Measurements from ENCODE around the gene PEAK1.

Gene PEAK1

GRCh38 chr15:77118882-77119321 lies 301.0 kb downstream of the PEAK1 start:
- DNase-seq, result peak; percentile 49

DNA sequence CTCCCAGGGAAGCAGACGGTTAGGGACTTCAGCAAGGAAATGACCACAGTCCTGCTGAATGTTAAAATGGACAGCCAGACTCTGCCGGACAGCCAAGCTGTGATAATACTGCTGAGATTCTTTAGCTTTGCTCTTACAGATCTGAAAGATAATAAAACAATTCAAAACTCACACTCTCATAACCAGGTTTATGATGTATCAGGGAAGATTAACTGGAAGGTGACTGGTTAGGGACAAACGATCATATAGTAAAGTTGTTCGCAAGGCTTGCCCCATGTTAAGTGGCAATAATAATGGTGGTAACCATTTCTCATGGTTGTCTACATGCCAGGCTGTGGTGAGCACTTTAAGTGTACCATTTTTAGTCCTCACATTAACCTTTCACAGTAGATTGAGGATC lies 304.7 kb downstream of the PEAK1 start:
- no peak for DNase-seq

DNA sequence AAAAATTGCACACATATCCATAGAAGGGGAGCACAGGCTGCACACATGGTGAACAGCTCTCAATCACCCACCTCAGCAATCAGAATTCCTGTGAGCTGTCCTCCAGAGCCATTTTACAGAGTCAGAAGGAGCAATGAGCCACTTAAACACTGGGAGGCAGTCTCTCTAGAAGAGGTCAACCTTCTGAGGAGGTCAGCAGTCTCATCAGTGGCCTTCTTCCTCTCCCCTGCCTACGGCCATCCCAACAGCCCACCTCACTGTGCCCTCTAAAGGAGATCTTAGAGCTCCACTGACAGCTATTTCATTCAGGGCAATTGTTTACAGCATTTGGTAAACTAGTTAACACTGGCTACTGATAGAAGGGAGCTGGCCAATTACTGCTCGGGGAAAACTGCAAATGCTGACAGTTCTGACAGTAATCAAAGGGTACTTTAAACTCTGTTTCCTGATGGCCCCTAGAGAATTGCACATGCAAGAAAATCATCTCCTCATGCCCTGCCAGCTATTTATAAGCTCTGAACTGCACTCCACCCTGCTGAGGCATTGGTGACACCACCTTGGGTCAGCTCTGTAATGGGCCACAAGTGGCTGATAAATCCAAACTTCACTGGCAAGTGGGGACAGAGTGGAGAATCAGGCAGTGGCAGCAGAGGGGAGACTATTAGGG lies 306.9 kb downstream of the PEAK1 start:
- DNase-seq, result no peak

DNA sequence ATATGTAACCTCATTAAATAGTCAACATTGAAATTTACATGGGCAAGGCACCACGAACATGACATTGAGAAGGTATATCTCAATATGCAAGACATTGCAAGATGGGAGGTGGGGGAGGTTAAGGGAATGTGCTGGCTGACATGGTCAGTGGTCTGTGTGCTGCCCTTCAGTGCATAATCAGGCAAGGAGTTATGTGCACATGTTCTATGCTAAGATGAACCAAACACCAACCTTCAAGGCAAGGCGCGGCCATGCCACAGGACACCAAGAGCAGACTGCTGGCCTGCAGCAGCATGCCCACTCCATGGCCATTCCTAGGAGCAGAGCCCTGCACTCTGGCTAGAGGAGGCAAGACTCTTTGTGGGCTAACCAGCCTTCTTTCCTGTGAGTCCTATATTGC lies 308.1 kb downstream of the PEAK1 start:
- no peak for DNase-seq

DNA sequence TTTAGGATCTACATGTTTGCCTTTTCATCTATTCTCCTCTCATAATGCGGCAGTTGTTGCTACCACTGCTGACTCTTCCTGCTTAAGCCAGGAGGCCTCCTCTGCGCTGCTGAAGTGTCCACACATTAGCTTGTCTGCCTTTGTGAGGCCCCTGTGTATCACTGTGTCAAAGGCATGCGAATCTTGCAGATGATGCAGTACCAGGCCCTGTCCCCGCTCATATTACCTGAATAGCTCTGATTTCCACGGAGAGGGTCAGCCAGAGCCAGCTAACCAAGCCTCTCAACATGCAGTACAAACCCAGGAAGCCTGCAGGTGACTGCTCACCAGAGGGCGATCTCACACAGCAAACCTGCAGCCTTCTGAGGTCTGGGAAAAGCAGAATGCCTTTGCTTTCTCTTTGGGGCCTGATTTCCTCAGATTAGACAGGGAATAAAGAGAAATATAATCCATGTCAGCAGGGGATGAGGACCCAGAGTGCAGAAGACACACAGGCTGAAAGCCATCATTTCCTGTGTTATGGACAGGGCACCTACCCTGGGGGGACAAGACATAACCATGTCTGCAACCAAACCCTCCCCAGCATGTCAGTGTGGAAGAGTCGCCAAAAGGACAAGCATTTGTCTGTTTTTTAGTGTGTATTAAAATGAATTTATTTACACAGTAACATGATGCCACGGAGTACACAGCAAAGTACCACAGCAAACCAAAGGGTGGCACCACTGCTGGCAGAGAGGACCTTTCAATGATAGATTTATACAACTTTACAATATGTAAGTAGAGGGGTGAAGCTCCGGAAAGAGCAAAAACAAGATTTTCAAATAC lies 312.2 kb downstream of the PEAK1 start:
- peak; percentile 7 for DNase-seq

DNA sequence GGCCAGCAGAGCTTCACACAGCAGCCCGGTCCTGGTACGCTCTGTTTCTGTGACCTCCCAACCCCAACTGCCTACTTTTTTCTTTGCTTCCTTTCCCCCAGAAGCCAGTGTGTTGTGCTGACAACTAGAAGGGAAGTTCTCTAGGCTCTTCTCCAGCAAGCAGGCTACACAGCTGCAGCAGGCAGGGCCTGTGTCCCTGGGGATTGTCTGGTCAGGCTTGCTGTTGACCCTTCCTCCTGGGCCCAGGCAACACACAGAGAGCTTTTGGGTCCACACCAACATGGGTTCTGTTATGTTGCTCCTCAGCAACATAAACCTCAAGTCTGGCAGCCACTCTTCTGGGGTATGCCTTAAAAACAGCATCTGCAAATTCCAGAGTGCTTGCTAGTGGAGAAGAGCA lies 312.8 kb downstream of the PEAK1 start:
- no peak for DNase-seq

- no peak for DNase-seq
These were observed 315.7 kb downstream of the PEAK1 start for GRCh38 chr15:77104155-77104554.

GRCh38 chr15:77099741-77100463 lies 320.0 kb downstream of the PEAK1 start:
- DNase-seq, result no peak

DNA sequence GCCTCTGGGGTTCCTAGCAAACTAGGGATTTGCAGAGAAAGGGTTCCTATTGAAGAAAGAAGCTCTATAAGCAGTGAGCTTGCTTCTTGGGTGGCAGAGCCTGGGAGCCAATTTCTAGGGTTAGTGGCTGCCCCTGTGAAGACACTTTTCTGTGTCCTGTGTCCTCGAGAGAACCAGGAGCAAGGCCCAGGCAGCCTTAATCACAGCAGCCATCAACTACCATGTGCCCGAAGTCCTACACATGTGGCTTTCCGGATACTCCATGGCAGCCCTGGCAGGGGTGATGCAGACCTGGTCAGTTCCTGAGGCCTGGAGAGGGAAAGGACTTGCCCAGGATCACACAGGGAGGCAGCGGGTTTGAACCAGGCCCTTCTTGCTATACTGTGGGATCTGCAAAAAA lies 321.3 kb downstream of the PEAK1 start:
- DNase-seq, result no peak

DNA sequence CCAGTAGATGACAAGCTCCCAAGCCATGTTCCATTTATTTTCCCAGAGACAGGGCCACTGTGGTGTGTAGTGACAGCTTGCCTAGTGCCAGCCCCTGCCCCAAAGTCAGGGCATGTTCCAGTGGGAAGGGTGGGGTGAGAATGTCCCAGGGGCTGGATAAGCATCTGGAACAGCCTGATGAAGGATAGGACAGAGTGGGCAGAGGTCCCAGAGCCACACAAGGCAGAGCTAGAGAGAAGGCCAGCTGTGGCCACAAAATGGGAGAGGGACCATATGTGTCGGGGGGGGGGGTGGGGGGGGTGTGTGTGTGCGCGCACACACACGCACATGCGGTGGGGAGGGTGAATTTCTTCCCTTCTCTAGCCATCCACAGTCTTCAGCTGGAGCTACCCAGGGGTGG lies 322.0 kb downstream of the PEAK1 start:
- no peak for DNase-seq

DNA sequence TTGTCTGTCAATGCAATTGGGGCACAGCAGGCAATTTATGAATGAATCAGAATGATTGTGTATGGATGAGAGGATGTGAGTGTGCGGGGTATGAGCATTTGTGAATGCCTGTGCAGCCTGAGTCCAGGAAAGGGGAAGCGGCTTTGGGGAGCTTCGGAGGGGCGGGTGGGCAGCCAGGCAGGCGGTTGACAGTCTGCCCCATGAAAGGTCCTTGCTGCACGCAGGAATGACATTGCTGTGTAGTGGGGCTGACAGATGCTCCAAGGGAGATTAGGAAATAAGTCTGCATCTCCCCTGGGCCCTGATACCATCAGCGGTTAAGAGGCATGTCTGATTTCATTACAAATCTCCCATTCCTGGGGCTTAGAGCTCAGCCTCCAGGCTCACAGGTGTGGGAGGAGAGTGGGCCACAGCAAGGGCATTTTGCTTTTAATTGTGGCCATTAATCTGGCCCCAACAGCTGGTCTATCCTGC lies 322.6 kb downstream of the PEAK1 start:
- DNase-seq, result no peak

- no peak for DNase-seq
These were observed 323.4 kb downstream of the PEAK1 start for GRCh38 chr15:77096541-77096940.

GRCh38 chr15:77096138-77096537 lies 323.8 kb downstream of the PEAK1 start:
- no peak for DNase-seq

DNA sequence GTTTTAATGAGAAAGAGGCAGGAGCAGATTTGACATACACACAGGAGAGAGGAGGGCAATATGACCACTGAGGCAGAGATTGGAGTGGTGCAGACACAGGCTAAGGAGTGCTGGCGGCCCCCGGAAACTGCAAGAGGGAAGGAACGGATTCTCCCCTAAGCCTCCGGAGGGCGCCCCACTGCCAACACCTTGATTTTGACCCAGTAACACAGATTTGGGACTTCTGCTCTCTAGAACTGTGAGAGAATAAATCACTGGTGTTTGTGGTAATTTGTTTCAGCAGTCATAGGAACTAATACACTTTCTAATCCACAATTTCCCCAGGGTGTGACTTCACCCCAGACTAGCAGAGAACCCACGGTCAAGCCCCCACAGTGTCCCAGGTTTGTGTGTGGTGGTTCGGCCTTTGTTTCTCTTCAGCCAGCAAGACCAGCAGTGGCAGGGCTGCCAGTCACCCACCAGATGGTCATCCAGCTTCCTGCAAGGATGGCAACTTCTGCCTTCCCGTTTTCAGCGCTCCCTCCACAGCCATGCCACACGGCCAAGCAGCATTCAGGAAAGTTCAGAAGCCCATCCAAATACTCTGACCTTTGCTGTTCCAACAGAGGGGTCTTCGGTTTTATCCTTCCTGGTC lies 325.4 kb downstream of the PEAK1 start:
- no peak for DNase-seq

- DNase-seq, result no peak
These were observed 326.5 kb downstream of the PEAK1 start for GRCh38 chr15:77093436-77093835.

DNA sequence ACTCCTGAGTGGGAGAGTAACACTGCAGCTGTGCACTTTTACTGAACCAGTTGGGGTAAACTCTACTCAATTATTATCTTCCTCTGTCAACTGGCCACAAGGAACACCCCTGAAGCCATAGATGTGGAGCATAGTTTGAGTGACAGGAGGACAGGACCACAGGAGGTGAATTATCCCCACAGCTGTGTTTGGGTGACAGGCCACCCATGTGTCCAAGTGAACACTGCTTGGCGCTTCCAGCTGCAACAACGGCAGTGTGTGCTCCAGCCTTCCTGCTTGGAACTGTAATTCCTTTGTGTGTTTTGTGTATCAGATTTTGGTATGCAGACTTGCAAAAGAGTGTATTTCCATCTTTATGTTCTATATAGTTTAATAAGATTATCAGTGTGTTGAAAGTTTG lies 328.8 kb downstream of the PEAK1 start:
- no peak for DNase-seq

DNA sequence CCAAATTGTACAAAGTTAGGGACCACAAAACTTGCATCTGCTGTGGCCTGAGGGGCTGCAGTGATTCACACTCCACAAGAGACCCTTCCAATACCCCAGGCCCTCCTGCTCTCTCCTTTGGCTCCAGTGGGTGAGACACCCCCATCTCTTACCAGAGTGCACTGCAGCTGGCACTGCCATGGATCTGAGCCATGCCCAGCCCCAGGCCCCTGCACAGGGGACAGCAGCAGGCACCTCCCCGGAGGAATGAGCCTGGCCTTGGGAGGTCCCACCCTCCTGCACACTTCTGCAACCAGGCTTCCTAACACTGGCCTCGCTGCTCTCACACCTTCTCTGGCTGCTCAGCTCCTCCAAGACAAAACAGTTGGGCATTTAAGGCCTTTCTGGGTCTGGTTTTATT lies 332.7 kb downstream of the PEAK1 start:
- no peak for DNase-seq

GRCh38 chr15:77085297-77085696 lies 334.6 kb downstream of the PEAK1 start:
- no peak for DNase-seq

- DNase-seq, result no peak
These were observed 335.5 kb downstream of the PEAK1 start for GRCh38 chr15:77084436-77084835.

GRCh38 chr15:77083381-77084160 lies 336.3 kb downstream of the PEAK1 start:
- DNase-seq, result peak; percentile 74

DNA sequence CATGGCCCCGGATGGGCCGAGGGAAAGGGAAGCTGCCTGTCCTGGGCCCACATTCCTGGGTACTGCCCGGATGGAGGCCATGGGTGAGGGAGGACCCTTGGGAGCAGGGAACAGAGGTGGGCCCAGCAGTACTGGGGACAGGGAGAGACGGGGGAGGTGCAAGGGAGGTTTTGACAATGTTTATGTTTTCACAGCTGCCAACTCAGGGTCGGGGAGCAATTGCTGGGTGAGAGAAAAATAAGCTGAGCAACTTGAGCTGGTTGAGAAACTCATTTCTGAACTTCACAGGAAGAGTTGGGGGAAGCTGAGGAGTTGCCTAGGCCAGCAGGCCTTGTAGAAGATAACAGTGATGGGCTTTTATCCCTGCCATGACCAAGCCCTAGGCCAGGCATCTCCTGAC lies 337.9 kb downstream of the PEAK1 start:
- no peak for DNase-seq

DNA sequence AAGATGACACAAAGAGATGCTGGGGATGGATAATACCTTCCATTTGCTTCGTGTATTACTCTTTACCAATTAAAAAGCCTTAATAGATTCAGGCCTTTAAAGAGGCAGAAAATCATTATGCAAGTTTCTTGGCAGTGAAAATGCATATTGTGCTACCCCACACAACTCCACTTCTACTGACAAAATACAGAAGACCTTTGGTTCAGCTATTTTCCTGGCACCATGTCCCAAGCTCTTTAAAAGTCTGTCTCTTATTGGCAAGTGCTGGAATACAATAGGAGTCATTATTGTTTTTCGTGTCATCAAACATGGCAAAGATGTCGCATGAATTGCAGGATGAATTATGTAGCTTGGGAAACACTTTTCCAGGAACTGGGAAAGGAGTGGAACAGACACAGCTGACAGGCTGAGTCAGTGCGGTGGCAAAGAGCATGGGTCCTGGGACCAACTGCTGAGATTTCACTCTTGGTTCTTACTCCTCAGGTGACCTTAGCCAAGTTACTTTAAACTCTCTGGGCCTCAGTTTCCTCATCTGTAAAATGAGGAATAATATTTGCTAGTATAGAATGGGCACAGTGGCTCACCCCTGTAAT lies 343.5 kb downstream of the PEAK1 start:
- DNase-seq, result no peak
